Measurements from ENCODE around the gene YBX3.

The YBX3 gene

DNA sequence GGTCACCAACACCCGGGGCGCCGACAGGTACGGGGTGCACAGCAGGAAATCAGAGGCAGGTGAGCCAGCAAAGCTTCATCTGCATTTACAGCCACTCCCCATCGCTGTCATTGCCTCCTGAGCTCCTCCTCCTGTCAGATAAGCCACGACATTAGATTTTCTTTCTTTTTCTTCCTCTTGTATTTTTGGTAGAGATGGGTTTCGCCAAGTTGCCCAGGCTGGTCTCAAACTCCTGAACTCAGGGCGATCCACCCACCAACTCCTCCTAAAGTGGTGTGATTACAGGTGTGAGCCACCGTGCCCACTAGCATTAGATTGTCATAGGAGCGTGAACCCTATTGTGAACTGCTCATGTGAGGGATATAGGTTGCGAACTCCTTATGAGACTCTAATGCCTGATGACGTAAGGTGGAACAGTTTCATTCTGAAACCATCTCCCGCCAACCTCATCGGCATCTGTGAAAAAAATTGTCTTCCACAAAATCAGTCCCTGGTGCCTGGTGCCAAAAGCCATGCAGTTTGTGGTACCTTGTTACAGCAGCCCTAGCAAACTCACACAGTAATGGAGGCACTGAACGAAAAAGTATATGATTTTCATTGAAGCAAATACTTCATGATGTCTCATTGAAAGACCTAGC is 50.8 kb downstream of the YBX3 start:
- H3K9me3 ChIP-seq (ENCODE audit: control insufficient read depth, insufficient read depth, low read length): no peaks in the 10 kb centered on the region
- no peaks in the 10 kb centered on the region; the same call in 1 of the 2 replicates for H3K36me3 ChIP-seq (ENCODE audit: insufficient read depth, low read length)
- H3K9ac ChIP-seq (ENCODE audit: low read depth, low read length): no peak overlapping the region
- peaks cover 4% of the 10 kb centered on the region; the same call in 1 of the 2 replicates for H3K4me1 ChIP-seq (ENCODE audit: insufficient read depth, low read length)

GRCh38 chr12:10669533-10669932 is 53.6 kb downstream of the YBX3 start:
- H3K9ac ChIP-seq (ENCODE audit: low read depth, low read length): no peak overlapping the region
- H3K9me3 ChIP-seq (ENCODE audit: control insufficient read depth, insufficient read depth, low read length): no peaks in the 10 kb centered on the region
- no peaks in the 10 kb centered on the region for H3K4me1 ChIP-seq (ENCODE audit: insufficient read depth, low read length)
- H3K36me3 ChIP-seq (ENCODE audit: insufficient read depth, low read length): no peaks in the 10 kb centered on the region; the same call in 1 of the 2 replicates

- Histone ChIP-seq H3K9me3 (ENCODE audit: control insufficient read depth, insufficient read depth, low read length) (no peaks in the 10 kb centered on the region), H3K9ac (ENCODE audit: low read depth, low read length) (no peak overlapping the region), H3K36me3 (ENCODE audit: insufficient read depth, low read length) (no peaks in the 10 kb centered on the region; the same call in 1 of the 2 replicates), H3K4me1 (ENCODE audit: insufficient read depth, low read length) (no peaks in the 10 kb centered on the region)
Measured at GRCh38 chr12:10668526-10668925, 54.6 kb downstream of the YBX3 start.

DNA sequence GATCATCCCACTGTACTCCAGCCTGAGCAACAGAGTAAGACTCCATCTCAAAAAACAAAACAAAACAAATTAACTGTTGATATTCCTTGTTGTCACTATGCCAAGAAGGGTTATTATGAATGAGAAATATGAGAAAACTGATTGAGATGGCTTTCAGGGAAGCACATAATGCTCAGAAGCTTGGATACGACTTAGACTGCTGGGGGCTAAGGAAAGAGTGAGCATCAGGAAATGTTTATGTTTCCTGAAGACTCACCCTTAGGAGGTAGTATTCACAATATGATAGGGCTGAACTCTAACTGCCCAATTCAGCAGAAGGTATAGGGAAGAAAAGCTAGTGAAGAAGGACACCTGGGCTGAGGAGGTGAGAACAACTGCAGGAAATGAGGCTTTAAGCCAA is 55.5 kb downstream of the YBX3 start:
- Histone ChIP-seq H3K4me1 (ENCODE audit: insufficient read depth, low read length) (no peaks in the 10 kb centered on the region), H3K9me3 (ENCODE audit: control insufficient read depth, insufficient read depth, low read length) (no peaks in the 10 kb centered on the region), H3K9ac (ENCODE audit: low read depth, low read length) (no peak overlapping the region), H3K36me3 (ENCODE audit: insufficient read depth, low read length) (no peaks in the 10 kb centered on the region; the same call in 1 of the 2 replicates)

- Histone ChIP-seq H3K9ac (ENCODE audit: low read depth, low read length) (no peak overlapping the region), H3K36me3 (ENCODE audit: insufficient read depth, low read length) (no peaks in the 10 kb centered on the region), H3K9me3 (ENCODE audit: control insufficient read depth, insufficient read depth, low read length) (no peaks in the 10 kb centered on the region), H3K4me1 (ENCODE audit: insufficient read depth, low read length) (no peaks in the 10 kb centered on the region)
Measured at GRCh38 chr12:10664499-10664898, 58.6 kb downstream of the YBX3 start.

GRCh38 chr12:10663869-10664268 is 59.3 kb downstream of the YBX3 start:
- no peaks in the 10 kb centered on the region for H3K36me3 ChIP-seq (ENCODE audit: insufficient read depth, low read length)
- no peaks in the 10 kb centered on the region for H3K4me1 ChIP-seq (ENCODE audit: insufficient read depth, low read length)
- H3K9me3 ChIP-seq (ENCODE audit: control insufficient read depth, insufficient read depth, low read length): no peaks in the 10 kb centered on the region
- H3K9ac ChIP-seq (ENCODE audit: low read depth, low read length): no peak overlapping the region

DNA sequence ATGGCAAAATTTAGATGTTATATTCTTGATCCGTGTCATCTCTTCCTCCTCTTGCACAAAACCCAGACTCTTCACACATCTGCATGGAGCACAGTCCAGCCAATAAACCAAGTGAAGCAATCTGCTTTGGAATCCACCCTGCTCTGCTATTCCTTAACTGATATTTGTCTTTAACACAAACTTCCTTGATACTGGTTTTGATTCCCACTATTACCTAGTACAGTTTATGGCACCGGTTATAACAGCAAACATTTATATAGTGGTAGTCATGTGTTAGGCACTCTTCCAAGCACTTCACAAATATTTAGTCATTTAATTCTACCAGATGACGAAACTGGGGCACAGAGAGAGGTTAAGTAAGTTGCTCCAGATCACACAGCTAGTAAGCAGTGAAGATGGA is 61.8 kb downstream of the YBX3 start:
- Histone ChIP-seq H3K36me3 (ENCODE audit: insufficient read depth, low read length) (no peaks in the 10 kb centered on the region), H3K4me1 (ENCODE audit: insufficient read depth, low read length) (no peaks in the 10 kb centered on the region), H3K9me3 (ENCODE audit: control insufficient read depth, insufficient read depth, low read length) (no peaks in the 10 kb centered on the region; the same call in 1 of the 2 replicates), H3K9ac (ENCODE audit: low read depth, low read length) (no peak overlapping the region)

- no peak overlapping the region for H3K9ac ChIP-seq (ENCODE audit: low read depth, low read length)
- no peaks in the 10 kb centered on the region for H3K4me1 ChIP-seq (ENCODE audit: insufficient read depth, low read length)
- no peaks in the 10 kb centered on the region; the same call in 1 of the 2 replicates for H3K9me3 ChIP-seq (ENCODE audit: control insufficient read depth, insufficient read depth, low read length)
- H3K36me3 ChIP-seq (ENCODE audit: insufficient read depth, low read length): no peaks in the 10 kb centered on the region
Measured at GRCh38 chr12:10654003-10654402, 69.1 kb downstream of the YBX3 start.

- Histone ChIP-seq H3K9ac (ENCODE audit: low read depth, low read length) (no peak overlapping the region), H3K4me1 (ENCODE audit: insufficient read depth, low read length) (no peaks in the 10 kb centered on the region), H3K9me3 (ENCODE audit: control insufficient read depth, insufficient read depth, low read length) (peaks cover under 1% of the 10 kb centered on the region), H3K36me3 (ENCODE audit: insufficient read depth, low read length) (no peaks in the 10 kb centered on the region)
Measured at GRCh38 chr12:10652192-10652591, 70.9 kb downstream of the YBX3 start.

Data from ES-I3 (cell line).